H9 (cell line): ENCODE measurements around the gene KIAA1671. TPM values are rescaled to one million over a fixed set of nuclear protein-coding genes. Genes with fewer than 3 reads are reported as not detected.

ENCODE experiments used
- DNase-seq: peaks from one replicate; pipeline ENCODE4 v3.0.0-alpha.2; 2017
- H2AFZ ChIP-seq: one replicate; pipeline ENCODE4 v1.6.1; 2013; ENCODE audit warnings: mild to moderate bottlenecking, low read length, control low read depth, moderate library complexity
- H2AK5ac ChIP-seq: 2 replicates; pipeline ENCODE4 v1.6.1; 2013; ENCODE audit warnings: low read length, control low read depth, mixed read lengths; ENCODE audit not compliant: insufficient read length
- H2BK120ac ChIP-seq: one replicate; pipeline ENCODE4 v1.6.1; 2013; ENCODE audit warnings: low read depth, mild to moderate bottlenecking, low read length, control low read depth, inconsistent platforms; ENCODE audit not compliant: poor library complexity, severe bottlenecking
- H2BK12ac ChIP-seq: 2 replicates; pipeline ENCODE4 v1.6.1; 2013; ENCODE audit warnings: low read length, control low read depth, mixed read lengths, low read depth; ENCODE audit not compliant: insufficient read length
- H2BK15ac ChIP-seq: 2 replicates; pipeline ENCODE4 v1.6.1; 2013; ENCODE audit warnings: low read depth, low read length, control low read depth
- H2BK20ac ChIP-seq: one replicate; pipeline ENCODE4 v1.6.1; 2013; ENCODE audit warnings: low read depth, mild to moderate bottlenecking, low read length, control low read depth, inconsistent platforms; ENCODE audit not compliant: poor library complexity, severe bottlenecking
- H2BK5ac ChIP-seq: 2 replicates; pipeline ENCODE4 v1.6.1; 2013; ENCODE audit warnings: low read length, control low read depth, mixed read lengths; ENCODE audit not compliant: insufficient read length
- H3K14ac ChIP-seq: 2 replicates; pipeline ENCODE4 v1.6.1; 2013; ENCODE audit warnings: low read length, control low read depth; ENCODE audit not compliant: insufficient read depth
- H3K18ac ChIP-seq: 2 replicates; pipeline ENCODE4 v1.6.1; 2013; ENCODE audit warnings: low read depth, mild to moderate bottlenecking, mixed read lengths, low read length, control low read depth; ENCODE audit not compliant: insufficient read length
- H3K23ac ChIP-seq: 2 replicates; pipeline ENCODE4 v1.6.1; 2013; ENCODE audit warnings: low read length, control low read depth, mixed read lengths, low read depth; ENCODE audit not compliant: insufficient read length
- H3K23me2 ChIP-seq: 2 replicates; pipeline ENCODE4 v1.6.1; 2013; ENCODE audit warnings: low read depth, mild to moderate bottlenecking, mixed read lengths, low read length, control low read depth; ENCODE audit not compliant: insufficient read length, poor library complexity, severe bottlenecking
- H3K27ac ChIP-seq: 2 replicates; pipeline ENCODE4 v1.5.1; 2013; ENCODE audit warnings: low read length, control low read depth, mixed read lengths, low read depth; ENCODE audit not compliant: insufficient read length
- H3K27me3 ChIP-seq: 2 replicates; pipeline ENCODE4 v1.6.1; 2013; ENCODE audit warnings: low read length, control low read depth, inconsistent platforms; ENCODE audit not compliant: insufficient read depth
- H3K4ac ChIP-seq: 2 replicates; pipeline ENCODE4 v1.6.1; 2013; ENCODE audit warnings: low read depth, mild to moderate bottlenecking, control low read depth, inconsistent platforms, low read length, moderate library complexity
- H3K4me1 ChIP-seq: 2 replicates; pipeline ENCODE4 v1.6.1; 2013; ENCODE audit warnings: low read length, control low read depth, inconsistent platforms; ENCODE audit not compliant: insufficient read depth
- H3K4me2 ChIP-seq: 2 replicates; pipeline ENCODE4 v1.6.1; 2013; ENCODE audit warnings: low read length, control low read depth, mixed read lengths; ENCODE audit not compliant: insufficient read length, insufficient read depth
- H3K56ac ChIP-seq: 2 replicates; pipeline ENCODE4 v1.6.1; 2013; ENCODE audit warnings: low read depth, mild to moderate bottlenecking, mixed read lengths, low read length, control low read depth; ENCODE audit not compliant: insufficient read length
- H3K79me1 ChIP-seq: 2 replicates; pipeline ENCODE4 v1.6.1; 2013; ENCODE audit warnings: low read depth, mild to moderate bottlenecking, moderate library complexity, low read length, control low read depth, inconsistent platforms; ENCODE audit not compliant: insufficient read depth, poor library complexity, severe bottlenecking
- H3K79me2 ChIP-seq: 2 replicates; pipeline ENCODE4 v1.6.1; 2013; ENCODE audit warnings: low read length, control low read depth, inconsistent platforms; ENCODE audit not compliant: insufficient read depth
- H3K9ac ChIP-seq: 2 replicates; pipeline ENCODE4 v1.6.1; 2013; ENCODE audit warnings: low read length, control low read depth, mixed read lengths; ENCODE audit not compliant: insufficient read length; ENCODE audit errors: extremely low read depth
- H3K9me3 ChIP-seq: one replicate; pipeline ENCODE4 v1.6.1; 2013; ENCODE audit warnings: low read depth, low read length, inconsistent platforms; ENCODE audit not compliant: control insufficient read depth
- H3T11ph ChIP-seq: one replicate; pipeline ENCODE4 v1.6.1; 2013; ENCODE audit warnings: mild to moderate bottlenecking, low read length, control low read depth, inconsistent platforms
- H4K20me1 ChIP-seq: one replicate; pipeline ENCODE4 v1.6.1; 2013; ENCODE audit not compliant: control insufficient read depth, insufficient read length, insufficient read depth
- H4K5ac ChIP-seq: 2 replicates; pipeline ENCODE4 v1.6.1; 2013; ENCODE audit warnings: low read depth, mild to moderate bottlenecking, mixed read lengths, low read length, control low read depth; ENCODE audit not compliant: insufficient read length
- H4K8ac ChIP-seq: replicated peaks from 2 replicates; pipeline ENCODE4 v1.6.1; 2013; ENCODE audit warnings: low read length, control low read depth, mixed read lengths, low read depth; ENCODE audit not compliant: insufficient read length
- H4K91ac ChIP-seq: 2 replicates; pipeline ENCODE4 v1.6.1; 2013; ENCODE audit warnings: low read depth, mild to moderate bottlenecking, moderate library complexity, mixed read lengths, low read length, control low read depth; ENCODE audit not compliant: insufficient read length
- H3K27ac Mint-ChIP-seq, 3 experiments: 2 replicates in 2 of 3; 3 replicates in 1 of 3; pipeline ENCODE4 v1.8.0; 2020 to 2021; ENCODE audit warnings: mixed read lengths in 3 of 3, mild to moderate bottlenecking in 1 of 3, moderate library complexity in 1 of 3
- H3K27me3 Mint-ChIP-seq: 2 replicates; pipeline ENCODE4 v1.8.0; 2021; ENCODE audit warnings: low read depth, mild to moderate bottlenecking, moderate library complexity, mixed read lengths
- H3K36me3 Mint-ChIP-seq, 3 experiments: 2 replicates in 2 of 3; 3 replicates in 1 of 3; pipeline ENCODE4 v1.8.0; 2020 to 2021; ENCODE audit warnings: low read depth in 3 of 3, mixed read lengths in 3 of 3; ENCODE audit not compliant: insufficient read depth in 1 of 3
- H3K4me1 Mint-ChIP-seq, 2 experiments: 2 replicates each; pipeline ENCODE4 v1.8.0; 2020; ENCODE audit warnings: mixed read lengths in 2 of 2
- H3K4me3 Mint-ChIP-seq, 2 experiments: 2 replicates in 1 of 2; 3 replicates in 1 of 2; pipeline ENCODE4 v1.8.0; 2020 to 2021; ENCODE audit warnings: mild to moderate bottlenecking in 2 of 2, mixed read lengths in 2 of 2, moderate library complexity in 1 of 2
- H3K9me3 Mint-ChIP-seq, 2 experiments: 2 replicates in 1 of 2; 3 replicates in 1 of 2; pipeline ENCODE4 v1.8.0; 2020; ENCODE audit warnings: mild to moderate bottlenecking in 2 of 2, mixed read lengths in 2 of 2, moderate library complexity in 1 of 2
- WGBS: extraction: QIAGEN DNeasy Blood & Tissue Kit; methylation state at CpG from one replicate; pipeline ENCODE4 v1.1.7; 2013; ENCODE audit warnings: missing lambda C conversion rate, low lambda C conversion rate, mixed read lengths; ENCODE audit not compliant: insufficient read length; ENCODE audit errors: extremely low coverage; 5-methylcytosine and 5-hydroxymethylcytosine counted together
- total RNA-seq: library from RNA; stranded (reverse); gene quantifications from 2 replicates; pipeline ENCODE4 v1.2.1, GENCODE V29; 2021
- TF ChIP-seq, protein P1 (sequence below): fragments of 200-600 bp; sonication (generic); conservative IDR thresholded peaks from 3 replicates; pipeline ENCODE4 v1.8.0; 2021; ENCODE audit warnings: antibody characterized with exemption, mild to moderate bottlenecking

Gene KIAA1671
- total RNA-seq, 1 experiment from 2014 or later = 22.6 TPM

DNA sequence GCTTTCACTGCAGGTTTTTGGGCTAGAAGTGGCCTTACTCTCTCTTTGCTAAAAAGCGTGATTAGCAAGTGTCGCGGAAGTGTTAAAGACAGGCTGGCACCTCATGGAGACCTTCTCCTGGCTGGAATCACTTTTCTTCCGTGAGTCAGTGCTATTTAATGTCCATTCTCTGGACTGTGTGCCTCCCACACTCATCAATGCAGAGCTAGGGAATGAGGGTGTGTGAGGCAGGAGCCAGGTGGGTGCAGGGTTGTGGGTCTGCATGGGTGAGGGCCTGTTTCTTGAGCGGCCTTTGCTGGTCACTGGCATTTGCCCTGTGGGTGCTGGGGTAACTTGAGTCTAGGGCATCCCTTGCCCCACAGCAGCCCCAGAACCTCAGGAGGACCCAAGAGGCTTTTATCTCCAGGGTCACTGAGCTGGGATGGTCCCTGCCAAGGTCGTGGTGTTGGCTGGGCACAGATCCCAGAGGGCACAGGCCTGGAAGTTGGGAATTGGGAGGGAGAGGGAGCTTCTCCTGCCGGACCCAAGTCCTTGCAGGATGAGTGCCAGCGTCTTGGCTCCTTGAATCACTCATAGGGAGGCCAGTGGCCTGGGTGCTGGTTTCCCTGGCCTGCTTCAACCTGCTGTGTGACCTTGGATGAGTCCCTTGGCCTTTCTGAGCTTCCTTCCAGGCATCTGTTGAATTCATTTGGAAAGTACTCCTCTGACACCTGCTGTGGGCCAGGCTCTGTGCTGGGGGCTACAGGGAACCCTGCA lies 30.0 kb downstream of the KIAA1671 start:
- no peak overlapping the region for H3K27ac ChIP-seq
- H3K4me1 Mint-ChIP-seq = peaks cover 45 to 60% of the 10 kb centered on the region in 2 experiments
- no peaks in the 10 kb centered on the region; the same call in 1 of the 2 replicates for H3K4me1 ChIP-seq
- no peaks in the 10 kb centered on the region for H3K27me3 Mint-ChIP-seq
- no peak overlapping the region for H4K91ac ChIP-seq
- H3K14ac ChIP-seq = no peak overlapping the region
- H3K23me2 ChIP-seq = no peaks in the 10 kb centered on the region
- TF ChIP-seq, protein P1, sequence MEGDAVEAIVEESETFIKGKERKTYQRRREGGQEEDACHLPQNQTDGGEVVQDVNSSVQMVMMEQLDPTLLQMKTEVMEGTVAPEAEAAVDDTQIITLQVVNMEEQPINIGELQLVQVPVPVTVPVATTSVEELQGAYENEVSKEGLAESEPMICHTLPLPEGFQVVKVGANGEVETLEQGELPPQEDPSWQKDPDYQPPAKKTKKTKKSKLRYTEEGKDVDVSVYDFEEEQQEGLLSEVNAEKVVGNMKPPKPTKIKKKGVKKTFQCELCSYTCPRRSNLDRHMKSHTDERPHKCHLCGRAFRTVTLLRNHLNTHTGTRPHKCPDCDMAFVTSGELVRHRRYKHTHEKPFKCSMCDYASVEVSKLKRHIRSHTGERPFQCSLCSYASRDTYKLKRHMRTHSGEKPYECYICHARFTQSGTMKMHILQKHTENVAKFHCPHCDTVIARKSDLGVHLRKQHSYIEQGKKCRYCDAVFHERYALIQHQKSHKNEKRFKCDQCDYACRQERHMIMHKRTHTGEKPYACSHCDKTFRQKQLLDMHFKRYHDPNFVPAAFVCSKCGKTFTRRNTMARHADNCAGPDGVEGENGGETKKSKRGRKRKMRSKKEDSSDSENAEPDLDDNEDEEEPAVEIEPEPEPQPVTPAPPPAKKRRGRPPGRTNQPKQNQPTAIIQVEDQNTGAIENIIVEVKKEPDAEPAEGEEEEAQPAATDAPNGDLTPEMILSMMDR = no peak
- no peaks in the 10 kb centered on the region for H3K79me1 ChIP-seq
- H2AK5ac ChIP-seq = peak overlapping the region; percentile 52
- H2BK120ac ChIP-seq = no peak overlapping the region
- no peak overlapping the region for H3T11ph ChIP-seq
- H3K79me2 ChIP-seq = no peaks in the 10 kb centered on the region; the same call in 1 of the 2 replicates
- H3K4me2 ChIP-seq = no peak overlapping the region
- H2BK5ac ChIP-seq = no peak overlapping the region
- no peak overlapping the region for H3K23ac ChIP-seq
- H4K5ac ChIP-seq = no peak overlapping the region
- H3K27me3 ChIP-seq = no peaks in the 10 kb centered on the region
- DNase-seq = no peak
- H3K36me3 Mint-ChIP-seq = peaks cover 0 to 13% (median 4%) of the 10 kb centered on the region in 3 experiments; a peak in 4 of 7 replicates
- no peak overlapping the region for H2BK12ac ChIP-seq
- no peak overlapping the region for H3K18ac ChIP-seq
- no peaks in the 10 kb centered on the region for H4K20me1 ChIP-seq
- H3K4ac ChIP-seq = no peak overlapping the region
- no peak overlapping the region for H3K56ac ChIP-seq
- no peak overlapping the region for H2BK20ac ChIP-seq
- no peak overlapping the region for H4K8ac ChIP-seq
- no CpG with 5 or more reads among the region's 8 CpGs for WGBS
- no peak overlapping the region for H3K9ac ChIP-seq
- H2BK15ac ChIP-seq = no peak overlapping the region
- H3K9me3 Mint-ChIP-seq = peaks cover 0 to 2% of the 10 kb centered on the region in 2 experiments; a peak in 2 of 5 replicates
- no peak overlapping the region for H2AFZ ChIP-seq
- no peaks in the 10 kb centered on the region for H3K9me3 ChIP-seq
- no peak overlapping the region for H3K4me3 Mint-ChIP-seq
- H3K27ac Mint-ChIP-seq = peak overlapping the region; percentile 89 to 92 (median 91); a peak in 5 of 7 replicates
